BLaER1 (cell line): ENCODE measurements around the gene SNAP23.

Source experiments
- H3K27ac ChIP-seq: shearing (Covaris generic); formaldehyde crosslinking; 2 replicates; pipeline ENCODE4 v1.8.1; 2022
- H3K27me3 ChIP-seq: shearing (Covaris generic); formaldehyde crosslinking; 2 replicates; pipeline ENCODE4 v1.8.1; 2022
- H3K36me3 ChIP-seq: shearing (Covaris generic); formaldehyde crosslinking; 2 replicates; pipeline ENCODE4 v1.8.1; 2022
- H3K4me1 ChIP-seq: shearing (Covaris generic); formaldehyde crosslinking; 2 replicates; pipeline ENCODE4 v1.8.1; 2022
- H3K4me2 ChIP-seq: shearing (Covaris generic); formaldehyde crosslinking; 2 replicates; pipeline ENCODE4 v1.8.1; 2022
- H3K4me3 ChIP-seq: shearing (Covaris generic); formaldehyde crosslinking; 2 replicates; pipeline ENCODE4 v1.8.1; 2022
- H3K9ac ChIP-seq: shearing (Covaris generic); formaldehyde crosslinking; 2 replicates; pipeline ENCODE4 v1.8.1; 2022
- H3K9me3 ChIP-seq: shearing (Covaris generic); formaldehyde crosslinking; 2 replicates; pipeline ENCODE4 v1.8.1; 2022
- H4K20me1 ChIP-seq: shearing (Covaris generic); formaldehyde crosslinking; 2 replicates; pipeline ENCODE4 v1.8.1; 2022
- Cebpa-rat ChIP-seq: shearing (Covaris generic); IDR thresholded peaks from 2 replicates; pipeline ENCODE4 v1.8.1; 2022

The SNAP23 gene

DNA sequence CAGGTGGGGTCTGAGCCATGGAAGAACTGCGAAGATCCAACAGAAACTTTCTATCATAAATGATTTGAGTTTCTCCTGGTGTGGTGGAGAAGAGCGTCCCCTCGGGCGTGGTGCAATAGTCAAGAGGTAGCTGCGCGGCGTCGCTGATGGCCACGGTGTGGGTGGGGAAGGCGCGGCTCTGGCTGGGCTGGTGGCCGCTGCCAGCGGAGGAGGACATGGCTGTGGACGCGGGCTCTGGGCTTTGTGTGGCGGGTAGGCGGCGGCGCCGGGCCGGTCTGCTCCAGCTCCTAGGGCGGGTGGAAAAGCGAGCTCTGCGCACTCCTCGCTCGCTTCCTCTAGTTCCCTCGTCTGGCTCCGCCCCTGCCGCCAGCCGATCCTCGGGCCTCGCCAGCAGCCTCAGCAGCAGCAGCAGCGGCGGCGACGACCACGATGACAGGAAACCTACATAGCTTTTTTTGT, 85.9 kb downstream of the SNAP23 start:
- no peaks in the 10 kb centered on the region for H3K9me3 ChIP-seq
- peak overlapping the region; percentile 81 for H3K4me2 ChIP-seq
- H3K9ac ChIP-seq = peak overlapping the region; percentile 63
- H3K27me3 ChIP-seq = no peaks in the 10 kb centered on the region
- TF ChIP-seq Cebpa-rat = no peak
- H3K4me3 ChIP-seq = peak overlapping the region; percentile 64
- peaks cover 18% of the 10 kb centered on the region; the same call in 1 of the 2 replicates for H4K20me1 ChIP-seq
- 0 out of 2 replicates have a peak overlapping the region, but pooled peaks have one; percentile 10 for H3K27ac ChIP-seq
- peaks cover 79% of the 10 kb centered on the region for H3K4me1 ChIP-seq
- peaks cover 12% of the 10 kb centered on the region for H3K36me3 ChIP-seq
